ENCODE measurements around the gene GTF2A1L. TPM values are rescaled to one million over a fixed set of nuclear protein-coding genes. Genes with fewer than 3 reads are reported as not detected.

The GTF2A1L gene
- total and polyA plus RNA-seq, 2 donors: 0.47 to 0.57 TPM

- H3K4me1 ChIP-seq (ENCODE audit: control insufficient read depth in 2 of 2, insufficient read depth in 2 of 2, low read length in 2 of 2): no peaks in the 10 kb centered on the region
- 99% methylated on average over 2 of the region's 2 CpGs for WGBS
- H3K4me3 ChIP-seq (ENCODE audit: low read length in 2 of 2): no peak overlapping the region
- DNase-seq (ENCODE audit: low read depth in 6 of 9, low spot score in 9 of 9): no peak
- H3K27me3 ChIP-seq (ENCODE audit: control insufficient read depth in 2 of 2, insufficient read depth in 1 of 2, low read length in 1 of 2): no peaks in the 10 kb centered on the region
- H3K27ac ChIP-seq (ENCODE audit: low read depth in 1 of 2, low read length in 1 of 2): no peak overlapping the region
- H3K36me3 ChIP-seq (ENCODE audit: control insufficient read depth in 2 of 2, insufficient read depth in 2 of 2, low read length in 1 of 2): no peaks in the 10 kb centered on the region
- no peaks in the 10 kb centered on the region for H3K9me3 ChIP-seq (ENCODE audit: control insufficient read depth in 2 of 2, insufficient read depth in 1 of 2, low read length in 1 of 2)
Observed at GRCh38 chr2:48624696-48625095, 7.0 kb downstream of the GTF2A1L start.

GRCh38 chr2:48626047-48626446, 8.4 kb downstream of the GTF2A1L start:
- no peaks in the 10 kb centered on the region for H3K9me3 ChIP-seq (ENCODE audit: control insufficient read depth in 2 of 2, insufficient read depth in 1 of 2, low read length in 1 of 2)
- DNase-seq (ENCODE audit: low read depth in 6 of 9, low spot score in 9 of 9): no peak
- no peaks in the 10 kb centered on the region for H3K36me3 ChIP-seq (ENCODE audit: control insufficient read depth in 2 of 2, insufficient read depth in 2 of 2, low read length in 1 of 2)
- H3K27ac ChIP-seq (ENCODE audit: low read depth in 1 of 2, low read length in 1 of 2): no peak overlapping the region
- H3K4me1 ChIP-seq (ENCODE audit: control insufficient read depth in 2 of 2, insufficient read depth in 2 of 2, low read length in 2 of 2): no peaks in the 10 kb centered on the region
- no peaks in the 10 kb centered on the region for H3K27me3 ChIP-seq (ENCODE audit: control insufficient read depth in 2 of 2, insufficient read depth in 1 of 2, low read length in 1 of 2)
- H3K4me3 ChIP-seq (ENCODE audit: low read length in 2 of 2): no peak overlapping the region

GRCh38 chr2:48633143-48633542, 15.5 kb downstream of the GTF2A1L start:
- Histone ChIP-seq H3K4me1 (ENCODE audit: control insufficient read depth in 2 of 2, insufficient read depth in 2 of 2, low read length in 2 of 2) (no peaks in the 10 kb centered on the region), H3K27me3 (ENCODE audit: control insufficient read depth in 2 of 2, insufficient read depth in 1 of 2, low read length in 1 of 2) (no peaks in the 10 kb centered on the region), H3K9me3 (ENCODE audit: control insufficient read depth in 2 of 2, insufficient read depth in 1 of 2, low read length in 1 of 2) (no peaks in the 10 kb centered on the region), H3K27ac (ENCODE audit: low read depth in 1 of 2, low read length in 1 of 2) (no peak overlapping the region), H3K36me3 (ENCODE audit: control insufficient read depth in 2 of 2, insufficient read depth in 2 of 2, low read length in 1 of 2) (no peaks in the 10 kb centered on the region), H3K4me3 (ENCODE audit: low read length in 2 of 2) (no peak overlapping the region)
- DNase-seq (ENCODE audit: low read depth in 6 of 9, low spot score in 9 of 9): no peak
- WGBS: 92% methylated on average over 5 of the region's 5 CpGs

GRCh38 chr2:48635786-48636185, 18.1 kb downstream of the GTF2A1L start:
- no peaks in the 10 kb centered on the region for H3K4me1 ChIP-seq (ENCODE audit: control insufficient read depth in 2 of 2, insufficient read depth in 2 of 2, low read length in 2 of 2)
- H3K4me3 ChIP-seq (ENCODE audit: low read length in 2 of 2): no peak overlapping the region
- H3K27ac ChIP-seq (ENCODE audit: low read depth in 1 of 2, low read length in 1 of 2): no peak overlapping the region
- H3K27me3 ChIP-seq (ENCODE audit: control insufficient read depth in 2 of 2, insufficient read depth in 1 of 2, low read length in 1 of 2): no peaks in the 10 kb centered on the region
- H3K36me3 ChIP-seq (ENCODE audit: control insufficient read depth in 2 of 2, insufficient read depth in 2 of 2, low read length in 1 of 2): no peaks in the 10 kb centered on the region
- no peaks in the 10 kb centered on the region for H3K9me3 ChIP-seq (ENCODE audit: control insufficient read depth in 2 of 2, insufficient read depth in 1 of 2, low read length in 1 of 2)
- no peak for DNase-seq (ENCODE audit: low read depth in 6 of 9, low spot score in 9 of 9)
- WGBS: 92% methylated on average over 2 of the region's 2 CpGs

GRCh38 chr2:48638261-48638660, 20.6 kb downstream of the GTF2A1L start:
- no peaks in the 10 kb centered on the region for H3K4me1 ChIP-seq (ENCODE audit: control insufficient read depth in 2 of 2, insufficient read depth in 2 of 2, low read length in 2 of 2)
- no peak overlapping the region for H3K27ac ChIP-seq (ENCODE audit: low read depth in 1 of 2, low read length in 1 of 2)
- no peaks in the 10 kb centered on the region for H3K27me3 ChIP-seq (ENCODE audit: control insufficient read depth in 2 of 2, insufficient read depth in 1 of 2, low read length in 1 of 2)
- DNase-seq (ENCODE audit: low read depth in 6 of 9, low spot score in 9 of 9): no peak
- WGBS: 74% methylated on average over 1 of the region's 1 CpG
- H3K36me3 ChIP-seq (ENCODE audit: control insufficient read depth in 2 of 2, insufficient read depth in 2 of 2, low read length in 1 of 2): no peaks in the 10 kb centered on the region
- H3K4me3 ChIP-seq (ENCODE audit: low read length in 2 of 2): no peak overlapping the region
- H3K9me3 ChIP-seq (ENCODE audit: control insufficient read depth in 2 of 2, insufficient read depth in 1 of 2, low read length in 1 of 2): no peaks in the 10 kb centered on the region

GRCh38 chr2:48651158-48651790, 33.6 kb downstream of the GTF2A1L start:
- Histone ChIP-seq H3K4me1 (ENCODE audit: control insufficient read depth in 2 of 2, insufficient read depth in 2 of 2, low read length in 2 of 2) (no peaks in the 10 kb centered on the region), H3K27ac (ENCODE audit: low read depth in 1 of 2, low read length in 1 of 2) (no peak overlapping the region), H3K9me3 (ENCODE audit: control insufficient read depth in 2 of 2, insufficient read depth in 1 of 2, low read length in 1 of 2) (no peaks in the 10 kb centered on the region), H3K4me3 (ENCODE audit: low read length in 2 of 2) (no peak overlapping the region), H3K36me3 (ENCODE audit: control insufficient read depth in 2 of 2, insufficient read depth in 2 of 2, low read length in 1 of 2) (no peaks in the 10 kb centered on the region), H3K27me3 (ENCODE audit: control insufficient read depth in 2 of 2, insufficient read depth in 1 of 2, low read length in 1 of 2) (no peaks in the 10 kb centered on the region)
- DNase-seq (ENCODE audit: low read depth in 6 of 9, low spot score in 9 of 9): no peak
- 64% methylated on average over 4 of the region's 4 CpGs for WGBS

GRCh38 chr2:48668992-48669391, 51.3 kb downstream of the GTF2A1L start:
- no peak overlapping the region for H3K4me3 ChIP-seq (ENCODE audit: low read length in 2 of 2)
- no peaks in the 10 kb centered on the region for H3K36me3 ChIP-seq (ENCODE audit: control insufficient read depth in 2 of 2, insufficient read depth in 2 of 2, low read length in 1 of 2)
- H3K9me3 ChIP-seq (ENCODE audit: control insufficient read depth in 2 of 2, insufficient read depth in 1 of 2, low read length in 1 of 2): no peaks in the 10 kb centered on the region
- no peak for DNase-seq (ENCODE audit: low read depth in 6 of 9, low spot score in 9 of 9)
- no peak overlapping the region for H3K27ac ChIP-seq (ENCODE audit: low read depth in 1 of 2, low read length in 1 of 2)
- WGBS: 83% methylated on average over 1 of the region's 1 CpG
- H3K4me1 ChIP-seq (ENCODE audit: control insufficient read depth in 2 of 2, insufficient read depth in 2 of 2, low read length in 2 of 2): no peaks in the 10 kb centered on the region
- H3K27me3 ChIP-seq (ENCODE audit: control insufficient read depth in 2 of 2, insufficient read depth in 1 of 2, low read length in 1 of 2): no peaks in the 10 kb centered on the region

- no peak for DNase-seq (ENCODE audit: low read depth in 6 of 9, low spot score in 9 of 9)
- Histone ChIP-seq H3K27me3 (ENCODE audit: control insufficient read depth in 2 of 2, insufficient read depth in 1 of 2, low read length in 1 of 2) (no peaks in the 10 kb centered on the region), H3K36me3 (ENCODE audit: control insufficient read depth in 2 of 2, insufficient read depth in 2 of 2, low read length in 1 of 2) (no peaks in the 10 kb centered on the region), H3K27ac (ENCODE audit: low read depth in 1 of 2, low read length in 1 of 2) (no peak overlapping the region), H3K4me1 (ENCODE audit: control insufficient read depth in 2 of 2, insufficient read depth in 2 of 2, low read length in 2 of 2) (no peaks in the 10 kb centered on the region), H3K4me3 (ENCODE audit: low read length in 2 of 2) (no peak overlapping the region), H3K9me3 (ENCODE audit: control insufficient read depth in 2 of 2, insufficient read depth in 1 of 2, low read length in 1 of 2) (no peaks in the 10 kb centered on the region)
- WGBS: 96% methylated on average over 4 of the region's 4 CpGs
Observed at GRCh38 chr2:48673581-48673980, 55.9 kb downstream of the GTF2A1L start.

- Histone ChIP-seq H3K27me3 (ENCODE audit: control insufficient read depth in 2 of 2, insufficient read depth in 1 of 2, low read length in 1 of 2) (no peaks in the 10 kb centered on the region), H3K9me3 (ENCODE audit: control insufficient read depth in 2 of 2, insufficient read depth in 1 of 2, low read length in 1 of 2) (no peaks in the 10 kb centered on the region), H3K4me3 (ENCODE audit: low read length in 2 of 2) (no peak overlapping the region), H3K27ac (ENCODE audit: low read depth in 1 of 2, low read length in 1 of 2) (no peak overlapping the region), H3K36me3 (ENCODE audit: control insufficient read depth in 2 of 2, insufficient read depth in 2 of 2, low read length in 1 of 2) (no peaks in the 10 kb centered on the region), H3K4me1 (ENCODE audit: control insufficient read depth in 2 of 2, insufficient read depth in 2 of 2, low read length in 2 of 2) (no peaks in the 10 kb centered on the region)
- 93% methylated on average over 2 of the region's 2 CpGs for WGBS
- no peak for DNase-seq (ENCODE audit: low read depth in 6 of 9, low spot score in 9 of 9)
Observed at GRCh38 chr2:48674933-48675332, 57.3 kb downstream of the GTF2A1L start.

GRCh38 chr2:48677450-48677849, 59.8 kb downstream of the GTF2A1L start:
- 53% methylated on average over 2 of the region's 2 CpGs for WGBS
- H3K4me3 ChIP-seq (ENCODE audit: low read length in 2 of 2): no peak overlapping the region
- DNase-seq (ENCODE audit: low read depth in 6 of 9, low spot score in 9 of 9): no peak
- H3K27ac ChIP-seq (ENCODE audit: low read depth in 1 of 2, low read length in 1 of 2): no peak overlapping the region
- H3K36me3 ChIP-seq (ENCODE audit: control insufficient read depth in 2 of 2, insufficient read depth in 2 of 2, low read length in 1 of 2): no peaks in the 10 kb centered on the region
- H3K4me1 ChIP-seq (ENCODE audit: control insufficient read depth in 2 of 2, insufficient read depth in 2 of 2, low read length in 2 of 2): no peaks in the 10 kb centered on the region
- H3K9me3 ChIP-seq (ENCODE audit: control insufficient read depth in 2 of 2, insufficient read depth in 1 of 2, low read length in 1 of 2): no peaks in the 10 kb centered on the region
- no peaks in the 10 kb centered on the region for H3K27me3 ChIP-seq (ENCODE audit: control insufficient read depth in 2 of 2, insufficient read depth in 1 of 2, low read length in 1 of 2)
